IPS-11a (cell line): ENCODE results near the gene CEACAM7.
"Not testable (repeated sequence)": the region's sequence is repeated elsewhere in the genome, so short reads cannot be mapped to it uniquely, and the experiment has no call there.

Experiments used
- H3K4me3 ChIP-seq: one replicate; pipeline ENCODE4 v1.5.1; 2013; ENCODE audit warnings: low read depth, low read length, control low read depth

Gene CEACAM7

DNA sequence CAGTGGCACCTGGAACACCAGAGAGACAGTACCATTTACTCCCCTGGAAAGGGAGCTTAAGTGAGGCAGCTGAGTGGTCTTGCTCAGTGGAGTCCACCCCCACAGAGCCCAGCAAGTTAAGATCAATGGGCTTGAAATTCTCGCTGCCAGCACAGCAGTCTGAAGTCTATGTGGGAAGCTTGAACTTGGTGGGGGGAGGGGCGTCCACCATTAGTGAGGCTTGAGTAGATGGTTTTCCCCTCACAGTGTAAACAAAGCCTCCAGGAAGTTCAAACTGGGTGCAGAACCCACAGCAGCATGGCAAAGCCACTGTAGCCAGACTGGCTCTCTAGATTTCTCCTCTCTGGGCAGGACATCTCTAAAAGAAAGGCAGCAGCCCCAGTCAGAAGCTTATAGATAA lies 30.9 kb downstream of the CEACAM7 start:
- no peak overlapping the region for H3K4me3 ChIP-seq

GRCh38 chr19:41656756-41657155 lies 31.3 kb downstream of the CEACAM7 start:
- not testable (repeated sequence) for H3K4me3 ChIP-seq

- no peak overlapping the region for H3K4me3 ChIP-seq
These were observed 35.8 kb downstream of the CEACAM7 start for GRCh38 chr19:41652250-41652649.

- no peak overlapping the region for H3K4me3 ChIP-seq
These were observed 38.2 kb downstream of the CEACAM7 start for GRCh38 chr19:41649827-41650226.

GRCh38 chr19:41646589-41647204 lies 41.4 kb downstream of the CEACAM7 start:
- H3K4me3 ChIP-seq: no peak overlapping the region

- no peak overlapping the region for H3K4me3 ChIP-seq
These were observed 46.1 kb downstream of the CEACAM7 start for GRCh38 chr19:41641879-41642485.

- H3K4me3 ChIP-seq: no peak overlapping the region
These were observed 49.4 kb downstream of the CEACAM7 start for GRCh38 chr19:41638641-41639081.

- H3K4me3 ChIP-seq: no peak overlapping the region
These were observed 50.6 kb downstream of the CEACAM7 start for GRCh38 chr19:41637484-41637883.

GRCh38 chr19:41627966-41628675 lies 59.9 kb downstream of the CEACAM7 start:
- no peak overlapping the region for H3K4me3 ChIP-seq

- no peak within 1 kb of the TSS for H3K4me3 ChIP-seq
These were observed 61.2 kb downstream of the CEACAM7 start, which contains the start of gene CEACAM4 for GRCh38 chr19:41626877-41627276. Gene CEACAM4, minus strand, starts transcription at chr19:41627074. Its CDS starts 111 bp downstream, at chr19:41626963.

DNA sequence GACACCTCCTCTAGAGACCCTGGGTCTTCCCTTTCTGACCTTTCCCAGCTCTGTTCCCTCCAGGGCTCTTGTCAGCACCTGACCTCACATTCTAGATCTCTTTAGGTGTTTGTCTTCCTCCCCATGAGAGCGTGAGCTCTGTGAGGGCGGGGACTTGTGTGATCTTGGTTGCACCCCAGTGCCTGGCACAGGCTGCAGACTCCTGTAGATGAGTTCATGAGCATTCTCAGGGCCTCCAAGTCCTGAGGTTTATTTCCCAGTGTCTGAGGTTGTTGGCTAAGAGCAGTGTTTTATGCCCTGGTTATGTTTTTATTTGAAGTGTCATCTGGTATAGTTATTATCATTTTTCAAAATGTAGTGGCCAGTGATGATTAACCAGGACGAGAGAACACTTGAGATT lies 61.8 kb downstream of the CEACAM7 start:
- no peak overlapping the region for H3K4me3 ChIP-seq

DNA sequence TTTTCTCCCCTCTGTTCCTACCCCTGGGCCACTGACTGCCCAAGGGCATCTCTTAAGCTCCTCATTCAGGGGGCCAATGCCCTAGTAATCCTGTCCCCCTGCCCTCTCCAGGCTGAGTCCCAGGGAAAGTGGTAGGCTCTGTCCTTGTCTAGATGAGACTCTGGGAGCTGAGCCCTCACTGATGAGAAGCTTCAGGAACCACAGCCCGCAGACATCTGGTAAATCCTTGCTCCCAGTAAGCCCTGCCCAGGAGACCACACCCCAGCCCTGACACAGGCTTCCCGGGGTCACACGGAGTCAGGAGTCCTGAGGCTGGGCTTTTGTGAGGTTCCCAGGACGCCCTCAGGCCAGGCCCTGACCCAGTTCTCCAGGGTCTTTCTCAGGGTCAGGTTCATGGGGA lies 63.1 kb downstream of the CEACAM7 start:
- H3K4me3 ChIP-seq: no peak overlapping the region

GRCh38 chr19:41624515-41624914 lies 63.6 kb downstream of the CEACAM7 start:
- no peak overlapping the region for H3K4me3 ChIP-seq

- no peak overlapping the region for H3K4me3 ChIP-seq
These were observed 64.7 kb downstream of the CEACAM7 start for GRCh38 chr19:41623360-41623759.
